Tibial nerve (tissue), 3 donors: ENCODE measurements around the gene MAGEB6.

Experiments used
- POLR2A ChIP-seq, 2 donors: fragments of 450-650 bp; IDR thresholded peaks; one replicate each; pipeline ENCODE4 v1.6.1; 2017; ENCODE audit warnings: antibody characterized with exemption in 2 of 2, mild to moderate bottlenecking in 2 of 2, moderate library complexity in 2 of 2
- TF ChIP-seq, protein P1 (sequence below), 5 experiments: fragments of 200-600 bp in 3 of 5; fragments of 450-650 bp in 2 of 5; sonication (generic) in 3 of 5; IDR thresholded peaks; one replicate each; pipeline ENCODE4 v1.5.1; 2016 to 2019; ENCODE audit warnings: antibody characterized with exemption in 5 of 5, mild to moderate bottlenecking in 3 of 5, moderate library complexity in 2 of 5

DNA sequence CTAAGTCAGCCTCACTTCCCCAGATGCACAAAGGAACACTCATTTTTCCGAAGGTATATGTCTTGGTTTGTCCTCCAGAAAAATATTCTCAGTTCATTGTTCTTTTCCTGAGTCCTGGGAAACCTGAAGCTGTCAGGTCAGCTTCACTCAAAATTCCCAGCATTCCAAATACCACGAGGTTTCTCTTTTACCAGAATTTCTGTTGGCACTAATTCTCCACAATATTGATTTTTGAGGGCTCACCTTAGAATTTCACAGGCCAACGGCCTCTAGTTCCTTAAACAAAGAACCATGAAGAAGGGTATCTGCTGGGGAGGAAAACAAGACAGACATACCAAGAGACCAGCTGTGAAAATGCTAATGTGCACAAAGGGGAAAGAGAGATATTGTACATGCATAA, 15.8 kb downstream of the MAGEB6 start:
- TF ChIP-seq, protein P1, sequence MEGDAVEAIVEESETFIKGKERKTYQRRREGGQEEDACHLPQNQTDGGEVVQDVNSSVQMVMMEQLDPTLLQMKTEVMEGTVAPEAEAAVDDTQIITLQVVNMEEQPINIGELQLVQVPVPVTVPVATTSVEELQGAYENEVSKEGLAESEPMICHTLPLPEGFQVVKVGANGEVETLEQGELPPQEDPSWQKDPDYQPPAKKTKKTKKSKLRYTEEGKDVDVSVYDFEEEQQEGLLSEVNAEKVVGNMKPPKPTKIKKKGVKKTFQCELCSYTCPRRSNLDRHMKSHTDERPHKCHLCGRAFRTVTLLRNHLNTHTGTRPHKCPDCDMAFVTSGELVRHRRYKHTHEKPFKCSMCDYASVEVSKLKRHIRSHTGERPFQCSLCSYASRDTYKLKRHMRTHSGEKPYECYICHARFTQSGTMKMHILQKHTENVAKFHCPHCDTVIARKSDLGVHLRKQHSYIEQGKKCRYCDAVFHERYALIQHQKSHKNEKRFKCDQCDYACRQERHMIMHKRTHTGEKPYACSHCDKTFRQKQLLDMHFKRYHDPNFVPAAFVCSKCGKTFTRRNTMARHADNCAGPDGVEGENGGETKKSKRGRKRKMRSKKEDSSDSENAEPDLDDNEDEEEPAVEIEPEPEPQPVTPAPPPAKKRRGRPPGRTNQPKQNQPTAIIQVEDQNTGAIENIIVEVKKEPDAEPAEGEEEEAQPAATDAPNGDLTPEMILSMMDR (IDR thresholded peaks at IDR 0.05), result no peak
- no peak for TF ChIP-seq POLR2A (IDR thresholded peaks at IDR 0.05)
